GM21737 (cell line): ENCODE data around the gene EBF3.

Source experiments
- ATAC-seq: cut with Tn5 transposase; IDR thresholded peaks from one replicate; pipeline ENCODE4 v1.9.1; 2021; ENCODE audit warnings: mild to moderate bottlenecking, moderate library complexity; ENCODE audit not compliant: unreplicated experiment

The EBF3 gene

DNA sequence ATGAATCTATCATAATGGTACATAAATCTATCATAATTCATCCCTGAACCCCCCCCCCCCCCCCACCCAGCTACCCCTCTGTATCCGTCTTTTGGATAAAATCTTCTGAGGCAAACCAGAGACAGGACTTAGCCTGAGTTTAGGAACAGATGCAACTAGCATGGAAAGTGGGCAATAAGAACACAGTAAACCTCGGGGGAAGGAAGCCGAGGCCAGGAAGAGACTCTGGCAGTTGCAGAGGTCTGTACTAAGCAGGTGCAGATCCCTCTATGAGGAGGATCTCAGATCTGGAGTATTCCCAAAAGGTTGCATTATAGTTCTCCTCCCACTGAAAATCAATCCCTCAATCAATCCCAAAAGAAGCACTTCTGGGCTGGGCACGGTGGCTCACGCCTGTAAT is 87.2 kb downstream of the EBF3 start:
- no peak for ATAC-seq

DNA sequence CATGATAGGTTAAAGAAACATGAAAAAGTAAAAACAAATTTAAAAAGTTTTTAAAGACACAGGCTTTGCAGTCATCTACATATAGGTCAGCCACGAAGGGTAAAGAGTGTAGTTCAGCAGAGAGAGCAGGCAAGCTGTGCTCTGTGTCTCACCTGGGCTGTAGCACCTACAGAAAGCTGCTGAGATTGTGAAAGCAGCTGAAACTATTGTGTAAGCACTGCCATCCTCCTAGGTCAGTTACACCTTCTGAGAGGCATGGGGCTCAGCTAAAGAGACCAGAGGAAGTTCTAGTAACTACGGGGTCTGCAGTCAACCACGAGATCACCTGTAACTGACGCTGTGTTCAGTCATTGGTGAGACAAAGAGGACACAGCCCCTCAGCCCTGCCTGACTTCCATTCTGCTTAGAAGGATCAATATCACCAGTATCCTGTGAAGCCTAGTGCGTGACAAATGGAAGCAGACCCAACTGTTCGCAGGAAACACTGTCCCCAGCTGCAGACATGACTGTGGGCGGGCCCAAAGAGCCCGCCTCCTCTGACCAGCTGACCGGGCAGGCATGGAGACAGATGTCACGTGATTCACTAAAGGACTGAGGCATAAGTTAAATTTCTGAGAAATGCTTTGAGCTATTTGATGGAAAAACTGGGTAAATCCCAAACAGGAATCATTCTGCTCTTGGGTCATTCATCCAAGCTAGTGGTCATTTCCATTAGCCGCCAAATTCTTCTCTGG is 87.9 kb downstream of the EBF3 start:
- no peak for ATAC-seq

DNA sequence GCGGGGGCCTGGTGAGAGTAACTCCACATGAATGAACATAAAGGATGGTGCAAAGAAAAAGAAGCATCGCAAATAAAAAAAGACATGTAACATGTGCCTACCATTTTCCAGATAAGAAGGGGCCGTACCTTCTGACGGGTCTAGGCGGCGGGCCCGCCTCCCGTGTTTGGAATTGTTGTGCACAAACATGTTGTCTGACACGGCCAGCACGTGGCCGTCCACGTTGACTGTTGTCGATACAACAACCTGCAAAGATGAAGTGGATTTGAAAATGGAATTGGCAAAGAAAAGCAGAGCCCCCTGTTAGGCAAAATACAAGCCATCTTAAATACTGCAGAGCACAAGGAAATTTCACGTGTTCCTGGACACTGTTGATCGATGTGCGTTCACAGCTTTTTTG is 90.7 kb downstream of the EBF3 start:
- no peak for ATAC-seq

DNA sequence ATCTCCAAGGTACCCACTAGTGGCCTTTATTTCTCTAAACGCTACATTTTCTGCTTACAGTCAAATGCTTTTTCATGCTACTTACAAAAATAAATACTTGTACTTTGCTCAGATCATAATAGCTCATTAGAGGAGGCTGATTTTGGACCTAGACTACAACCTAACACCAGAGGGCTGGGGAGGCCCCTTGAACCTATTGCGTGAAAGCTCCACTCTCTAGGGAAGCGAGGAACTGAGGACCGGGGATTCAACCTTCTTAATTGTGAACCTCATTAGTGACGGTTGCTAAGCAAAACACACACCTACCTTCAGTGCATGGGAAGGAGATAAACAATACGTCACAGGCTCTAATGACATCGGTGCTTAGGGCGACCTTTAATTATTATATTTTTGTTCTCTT is 92.1 kb downstream of the EBF3 start:
- ATAC-seq: no peak

DNA sequence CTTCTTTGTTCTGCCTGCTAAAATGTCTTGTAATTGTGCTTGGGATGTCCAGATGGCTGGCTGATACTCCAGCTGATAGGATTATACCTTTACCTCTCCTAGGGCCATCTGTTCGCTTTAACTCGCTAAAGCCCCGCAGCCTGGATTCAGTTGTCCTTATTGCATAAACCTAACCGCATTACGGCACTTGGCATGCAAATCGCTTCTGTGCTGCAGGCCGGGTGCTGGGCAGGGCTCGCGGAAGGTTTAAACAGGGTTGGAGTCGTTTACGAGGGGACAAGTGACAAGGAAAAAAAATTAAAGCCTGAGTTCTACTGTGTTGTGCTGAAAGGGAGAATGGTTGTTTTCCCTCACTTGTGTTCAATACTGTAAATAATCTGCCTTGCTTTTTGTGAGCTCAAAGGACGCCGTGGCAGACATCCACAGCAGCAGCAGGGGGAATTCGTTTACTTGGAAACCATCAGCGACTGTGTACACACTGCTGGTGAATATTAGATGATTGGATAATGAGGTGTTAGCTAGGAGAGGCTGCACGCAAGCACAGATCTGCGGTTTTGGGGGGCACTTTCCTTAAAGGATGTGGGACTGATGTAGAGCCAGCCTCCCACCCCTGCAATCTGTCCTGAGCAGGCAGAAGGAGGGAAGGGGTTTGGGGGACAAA is 93.0 kb downstream of the EBF3 start:
- no peak for ATAC-seq

DNA sequence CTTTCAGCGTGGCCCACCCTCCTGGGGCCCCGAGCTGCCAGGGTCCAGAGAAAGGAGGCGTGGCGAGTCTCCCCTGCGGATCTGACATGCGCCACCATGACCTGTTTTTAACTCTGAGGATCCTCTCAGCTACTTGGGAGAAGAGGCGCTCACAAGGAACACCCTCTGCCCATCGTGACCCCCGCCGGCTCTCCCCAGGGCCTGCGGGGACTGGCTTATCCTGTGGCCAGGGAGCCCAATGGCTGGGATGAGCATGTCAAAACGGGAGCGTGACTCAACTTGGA is 93.7 kb downstream of the EBF3 start:
- no peak for ATAC-seq

DNA sequence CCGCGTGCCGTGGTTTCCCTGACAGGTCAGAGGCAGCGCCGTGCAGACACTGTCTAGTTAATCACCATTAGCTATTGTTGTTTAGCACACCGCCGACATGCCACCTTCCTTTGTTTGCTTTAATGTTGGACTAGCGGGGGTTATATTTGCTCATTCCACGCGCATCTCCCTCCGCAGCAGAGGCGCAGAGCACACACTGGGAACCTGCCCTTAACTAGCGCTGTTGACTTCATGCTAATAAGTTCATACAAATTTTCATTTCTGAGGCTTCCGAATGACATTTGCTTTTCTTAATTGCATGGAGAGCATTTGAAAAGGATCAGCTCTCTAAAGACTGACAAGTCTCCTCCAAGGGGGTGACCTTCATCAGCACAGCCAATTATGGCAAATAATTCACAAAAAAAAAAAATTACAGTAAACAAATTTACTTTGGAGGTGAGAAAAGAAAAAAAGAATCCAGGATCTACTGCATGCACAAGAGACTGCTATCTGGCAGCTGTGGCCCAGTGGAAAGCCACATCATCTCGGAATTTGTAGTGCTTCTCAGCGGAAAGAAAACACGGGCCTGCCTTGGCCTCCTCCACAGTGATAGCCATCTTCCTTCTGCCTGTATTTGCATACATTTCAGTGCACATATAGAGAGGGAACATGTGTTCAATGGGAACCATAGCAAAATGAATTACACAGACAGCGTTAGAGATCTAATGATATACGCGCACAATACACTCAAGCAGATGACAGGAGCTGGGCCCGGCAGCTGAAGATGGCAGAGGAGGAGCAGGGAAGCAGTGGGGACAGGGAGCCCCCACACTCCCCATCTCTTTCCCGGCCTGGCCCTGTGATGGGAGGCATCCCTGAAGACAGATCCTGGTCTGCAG is 94.2 kb downstream of the EBF3 start:
- no peak for ATAC-seq

DNA sequence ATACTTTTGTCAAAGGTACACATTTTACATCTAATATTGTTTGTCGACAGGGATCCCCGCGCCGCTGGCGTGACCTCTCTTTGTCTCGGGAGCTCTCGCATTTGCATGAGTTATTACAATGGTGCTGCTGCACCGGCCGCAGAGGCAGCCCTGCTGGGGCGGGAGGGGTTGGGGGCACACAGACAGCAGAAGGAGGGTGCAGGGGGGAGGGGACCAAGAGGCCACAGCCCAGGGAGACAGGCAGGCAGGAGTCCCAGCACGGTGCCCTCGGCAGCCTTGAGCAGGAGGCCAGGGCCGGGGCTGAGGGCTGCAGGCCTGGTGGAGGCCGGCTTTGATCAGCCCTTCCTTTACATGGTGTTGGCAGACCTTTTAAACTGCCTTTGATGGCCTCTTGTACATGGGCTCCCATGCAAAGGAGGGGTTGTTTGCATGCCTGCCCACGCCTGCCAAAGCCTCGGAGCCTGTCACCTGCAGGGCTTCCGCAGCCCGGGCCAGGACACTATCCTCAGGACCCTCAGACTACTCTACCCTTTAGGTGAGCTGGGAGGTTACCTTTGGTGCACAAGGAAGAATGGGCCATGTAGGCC is 95.5 kb downstream of the EBF3 start:
- ATAC-seq: no peak

DNA sequence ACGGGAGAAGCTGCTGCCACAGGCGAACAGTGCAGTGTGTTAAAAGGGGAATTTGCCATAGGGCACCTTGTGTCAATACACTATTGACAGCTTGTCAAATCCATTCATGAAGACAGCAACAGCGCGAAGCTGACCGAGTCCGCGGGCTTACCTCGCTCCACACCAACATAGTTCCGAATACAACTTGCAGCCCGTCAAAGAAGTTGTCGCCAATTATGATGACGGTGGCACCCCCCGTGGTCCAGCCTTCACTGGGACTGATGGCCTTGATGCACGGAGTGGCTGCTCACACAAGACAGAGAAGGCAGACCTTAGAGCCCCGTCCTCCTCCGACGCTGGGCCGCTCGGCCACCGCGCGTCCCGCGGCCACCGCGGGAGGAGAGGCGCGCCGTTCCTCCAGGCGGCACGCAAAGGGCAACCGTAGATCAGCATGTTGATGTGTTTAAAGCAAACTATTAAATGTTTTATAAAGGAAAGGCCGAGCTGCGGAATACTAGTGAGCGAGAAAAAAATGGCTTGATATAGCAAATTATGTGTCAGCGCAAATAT is 96.4 kb downstream of the EBF3 start:
- no peak for ATAC-seq

DNA sequence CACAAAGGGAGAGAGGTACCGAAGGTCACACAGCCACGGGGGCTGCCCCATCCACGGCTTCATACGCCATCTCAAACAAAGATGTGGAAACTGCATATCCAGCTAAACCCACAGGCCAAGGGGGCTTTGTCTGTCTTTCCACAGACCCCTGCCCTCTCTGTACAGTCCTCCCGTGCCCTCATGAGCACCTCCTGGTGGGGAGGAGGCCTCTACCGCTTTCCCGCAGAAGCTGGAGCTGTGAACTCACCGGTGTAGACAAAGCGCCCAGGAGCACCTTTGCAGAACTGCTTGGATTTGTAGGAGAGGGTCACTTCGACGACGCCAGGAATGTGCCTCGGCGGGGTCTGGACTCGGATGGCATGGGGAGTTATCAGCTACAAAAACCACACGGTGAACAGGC is 97.2 kb downstream of the EBF3 start:
- no peak for ATAC-seq

DNA sequence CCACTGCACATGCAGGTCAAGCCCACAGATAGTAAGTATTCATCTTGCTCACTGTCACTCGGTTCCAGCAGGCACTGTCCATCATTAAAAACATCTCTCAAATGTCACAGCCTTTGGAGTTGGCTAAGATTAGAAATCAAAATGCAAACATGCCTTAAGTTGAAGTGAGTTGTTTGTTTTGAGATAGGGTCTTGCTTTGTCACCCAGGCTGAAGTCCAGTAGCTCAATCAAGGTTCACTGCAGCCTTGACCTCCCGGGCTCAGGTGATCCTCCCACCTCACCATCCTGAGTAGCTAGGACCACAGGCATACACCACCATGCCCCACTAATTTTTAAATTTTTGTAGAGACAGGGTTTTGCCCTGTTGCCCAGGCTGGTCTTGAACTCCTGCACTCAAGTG is 98.1 kb downstream of the EBF3 start:
- ATAC-seq: no peak

DNA sequence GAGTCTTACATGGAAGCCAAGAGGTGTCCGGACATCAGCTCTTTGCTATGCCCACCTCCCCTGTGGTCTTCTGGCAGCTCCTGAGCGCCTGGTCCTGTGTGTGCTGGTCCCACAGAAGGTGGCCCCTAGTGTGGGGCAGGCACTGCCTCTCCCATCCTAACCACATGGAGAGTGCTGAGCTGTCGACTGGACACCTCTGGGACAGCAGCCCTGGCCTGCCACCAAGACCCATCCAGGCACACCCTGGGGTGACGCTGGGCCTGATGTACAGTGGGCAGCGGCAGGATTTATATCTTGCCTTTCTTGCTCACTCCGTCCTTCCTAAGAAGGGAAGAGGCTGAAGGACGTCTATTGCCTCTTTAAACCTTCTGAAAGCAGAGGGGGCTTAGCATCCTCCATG is 98.7 kb downstream of the EBF3 start:
- no peak for ATAC-seq

DNA sequence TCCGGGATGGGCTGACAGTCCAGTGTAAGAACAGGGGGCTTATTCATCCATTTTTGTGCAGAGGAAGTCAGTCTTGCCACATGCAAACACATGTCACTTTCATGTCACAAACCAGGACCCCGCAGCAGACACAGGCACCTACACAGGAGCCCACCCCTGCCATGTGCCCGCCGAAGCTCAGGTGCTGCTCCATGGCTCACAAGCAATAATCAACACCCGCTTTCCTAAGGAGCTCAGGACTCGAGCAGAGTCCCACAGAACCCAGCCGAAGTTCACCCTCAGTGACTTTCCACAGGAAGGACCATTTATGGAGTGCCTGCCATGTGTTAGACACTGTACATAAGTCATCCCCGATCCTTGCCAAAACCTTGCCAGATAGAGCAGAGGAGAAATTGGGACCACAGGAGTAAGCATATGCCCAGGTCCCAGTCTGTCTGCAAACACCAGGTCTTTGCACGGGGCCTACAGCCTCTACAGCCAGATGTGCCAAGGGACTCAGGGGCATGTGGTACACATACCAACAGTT is 99.4 kb downstream of the EBF3 start:
- ATAC-seq: no peak

DNA sequence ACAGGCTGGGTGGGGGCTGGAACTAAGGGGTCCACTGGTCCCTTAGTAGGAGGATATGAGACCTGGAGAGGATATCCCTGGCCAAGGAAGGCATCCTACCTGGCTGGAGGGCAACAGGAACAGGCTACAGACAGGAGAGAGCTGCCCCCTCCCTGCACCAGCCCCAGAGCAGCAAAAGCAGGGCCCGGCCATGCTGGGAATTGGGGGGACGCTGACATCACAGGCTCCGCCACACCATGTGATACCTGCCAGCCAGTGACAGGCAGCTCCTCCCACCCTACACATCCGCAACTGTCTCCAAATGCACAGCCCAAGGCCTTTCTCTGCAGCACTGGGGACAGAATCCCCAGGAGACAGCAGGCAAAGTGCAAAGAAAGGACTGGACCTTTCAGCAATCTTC is 100.0 kb downstream of the EBF3 start:
- ATAC-seq: no peak

DNA sequence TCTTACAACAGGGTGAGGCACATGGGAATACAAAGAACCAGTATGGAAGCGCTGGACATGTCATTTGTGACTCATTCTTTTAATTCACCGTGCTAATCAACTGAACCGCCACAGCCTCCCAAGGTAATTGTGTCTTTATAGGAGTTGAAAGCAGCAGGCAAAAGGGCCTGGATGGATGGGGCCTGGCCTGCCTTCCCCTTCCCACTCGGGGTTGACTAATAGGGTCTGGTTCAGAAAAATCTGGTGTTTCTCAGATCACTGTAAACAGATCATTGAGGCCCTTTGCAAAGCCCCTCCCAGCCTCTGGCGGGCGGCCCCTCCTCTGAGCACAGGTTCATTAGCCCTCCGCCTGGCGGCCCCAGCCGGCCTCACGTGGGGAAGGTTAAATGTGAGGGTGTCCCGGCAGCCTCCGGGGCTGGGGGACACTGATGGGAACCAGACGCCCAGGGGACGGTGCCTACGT is 100.8 kb downstream of the EBF3 start:
- ATAC-seq: no peak

DNA sequence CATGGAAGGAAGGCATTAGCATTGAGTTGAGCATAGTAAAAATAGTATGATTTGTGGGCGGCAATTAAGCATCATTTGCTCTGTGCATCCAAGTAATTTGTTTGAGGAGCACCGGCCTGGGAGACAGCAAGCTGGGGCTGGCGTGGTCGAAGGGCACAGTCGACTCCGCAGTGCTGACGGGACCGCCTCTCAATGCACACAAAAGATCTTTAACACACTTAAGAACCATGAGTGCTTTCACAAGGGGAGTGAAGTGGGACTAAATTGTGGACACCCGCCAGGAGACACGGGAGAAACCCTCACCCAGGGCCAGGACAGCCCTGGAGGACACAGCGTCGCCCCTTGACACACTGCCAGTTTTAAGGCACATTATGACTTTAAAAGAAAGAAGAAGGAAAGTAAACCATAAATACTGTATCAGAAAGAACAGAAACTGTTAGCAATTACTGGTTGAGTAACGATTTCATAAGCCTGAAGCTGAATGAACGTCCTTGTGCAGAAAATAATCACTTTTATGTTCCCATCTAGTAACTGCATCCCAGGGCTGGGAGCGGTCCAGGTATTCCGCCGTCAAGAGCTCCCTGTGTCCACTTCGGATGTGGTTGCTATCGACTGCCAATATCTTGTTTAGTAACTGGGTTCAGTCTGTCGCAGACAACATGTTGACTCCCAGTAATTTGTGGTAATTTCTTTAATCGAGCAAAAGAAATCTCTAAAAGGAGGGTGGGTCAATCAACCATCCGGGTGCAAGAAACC is 102.1 kb downstream of the EBF3 start:
- ATAC-seq: no peak

DNA sequence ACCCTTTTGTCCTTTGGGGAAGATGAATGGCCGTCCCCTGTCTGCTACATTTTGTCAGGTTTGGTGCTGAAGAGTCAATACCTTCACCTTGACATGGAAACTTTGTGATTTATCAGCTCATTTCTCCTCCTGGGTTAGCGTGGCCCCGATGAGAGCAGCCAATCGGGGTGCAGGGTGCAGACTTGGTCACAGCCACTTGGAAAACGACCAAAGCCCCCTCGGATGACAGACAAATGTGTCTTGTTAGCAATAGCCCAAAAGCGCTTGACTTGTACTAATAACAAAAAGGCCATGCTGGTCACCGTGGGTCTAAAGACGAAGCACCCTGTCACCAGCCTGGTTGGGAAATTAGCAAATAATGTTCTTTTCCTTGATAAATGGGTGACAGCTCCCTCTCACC is 103.7 kb downstream of the EBF3 start:
- ATAC-seq: no peak

DNA sequence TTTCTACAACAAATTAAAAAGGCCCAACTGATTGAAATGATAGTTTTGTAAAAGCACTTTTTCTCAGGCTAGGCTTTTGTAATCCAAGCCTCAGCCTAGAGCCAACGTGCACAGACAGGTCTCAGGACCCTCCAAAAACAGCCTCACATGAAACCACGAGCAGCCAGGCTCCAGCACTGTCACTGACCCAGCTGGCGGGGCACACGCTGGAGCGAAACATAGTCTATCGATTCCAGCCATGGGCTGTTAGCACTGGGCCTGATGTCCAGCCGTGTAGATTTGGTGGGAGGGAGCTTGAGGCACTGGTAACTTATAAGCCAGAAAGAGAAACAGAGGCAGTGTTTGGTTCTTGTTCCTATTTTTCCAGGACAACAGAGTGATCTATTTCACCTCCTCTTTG is 104.5 kb downstream of the EBF3 start:
- ATAC-seq: no peak

DNA sequence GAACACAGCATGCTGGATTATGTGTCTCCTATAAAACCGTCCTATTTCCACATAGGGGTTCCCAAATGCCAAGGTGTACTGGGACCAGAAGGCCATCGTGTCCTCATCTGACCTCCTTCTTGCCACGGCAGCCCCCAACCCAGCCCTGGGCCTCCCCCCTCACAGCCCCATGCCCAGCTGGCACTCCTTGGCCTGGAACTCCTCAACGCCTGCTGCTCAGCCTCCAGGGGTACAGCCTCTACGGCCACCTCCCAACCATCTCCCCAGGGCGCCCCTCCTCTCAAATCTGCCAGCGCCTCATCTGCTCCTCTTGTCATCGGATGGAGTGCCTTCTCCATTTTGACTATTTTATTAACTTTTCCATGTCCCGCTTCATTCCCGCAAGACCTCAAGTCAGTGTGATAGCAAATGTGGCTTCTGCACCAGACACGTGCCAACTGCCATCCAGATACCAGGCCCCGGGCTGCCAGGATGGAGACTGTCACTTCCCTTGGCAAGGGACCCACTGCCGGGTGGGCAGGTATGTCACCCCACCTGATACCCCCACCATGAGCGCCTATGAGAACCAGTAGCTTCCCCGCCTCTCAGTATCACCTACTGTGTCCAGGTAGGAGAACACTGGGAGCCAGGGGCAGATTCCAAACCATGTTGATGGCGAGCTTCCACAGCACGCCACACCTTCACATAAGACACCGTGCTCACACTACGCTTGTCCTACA is 106.7 kb downstream of the EBF3 start:
- ATAC-seq: no peak
